ENCODE data around the gene CASP12. TPM values are rescaled to one million over a fixed set of nuclear protein-coding genes. Genes with fewer than 3 reads are reported as not detected.

The CASP12 gene
- total and polyA plus RNA-seq, 9 of the 15 experiments (the other 6 are each of a cell fraction or from before 2014, with no cell fraction given) = not detected

DNA sequence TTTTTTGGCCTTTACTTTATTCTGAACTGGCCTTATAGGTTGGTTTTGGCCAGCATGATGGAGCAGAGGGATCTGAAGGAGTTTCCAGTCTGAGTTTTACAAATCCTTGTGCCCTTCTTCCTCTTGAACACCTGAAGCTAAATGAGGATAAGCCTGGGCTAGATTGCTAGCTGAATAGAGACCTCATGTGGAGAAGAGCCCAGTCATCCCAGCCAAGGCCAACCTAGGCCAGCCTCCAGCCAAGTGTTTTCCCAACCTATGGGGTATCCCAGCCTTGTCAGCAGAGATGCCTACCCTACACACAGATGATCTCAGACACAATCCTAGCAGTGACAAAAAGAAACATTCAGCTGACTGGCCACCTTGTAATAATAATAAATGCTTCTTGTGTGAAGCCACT lies 966 bp upstream of the CASP12 start:
- H3K4me2 ChIP-seq (ENCODE audit: insufficient read depth, low read length) = no peak overlapping the region
- no peak overlapping the region for H2AFZ ChIP-seq (ENCODE audit: low read depth, low read length)
- DNase-seq (ENCODE audit: extremely low read depth in 1 of 4, low spot score in 3 of 4) = no peak
- no peak overlapping the region for H3K4me3 ChIP-seq
- no TSS peak for BruUV-seq (replicated peaks)
- no peaks in the 10 kb centered on the region for H4K20me1 ChIP-seq (replicated peaks; ENCODE audit: control insufficient read depth, insufficient read depth, low read length)
- no peaks in the 10 kb centered on the region for H3K27me3 ChIP-seq (ENCODE audit: control insufficient read depth in 2 of 2, insufficient read depth in 2 of 2, low read length in 2 of 2)
- no peaks in the 10 kb centered on the region for H3K4me1 ChIP-seq (replicated peaks in 1 of 2; ENCODE audit: control insufficient read depth in 2 of 2, insufficient read depth in 2 of 2, low read length in 2 of 2)
- no peak for ATAC-seq
- no peak overlapping the region for H3K27ac ChIP-seq (ENCODE audit: extremely low read depth, low read depth, low read length)
- ChIA-PET POLR2A (no interaction called here), CTCF (ENCODE audit: low intra/inter-chr PET ratio) (no interaction called here)
- in situ Hi-C loops (cut with MboI) = no loop called here
- no peaks in the 10 kb centered on the region for H3K79me2 ChIP-seq (ENCODE audit: control insufficient read depth, insufficient read depth, low read length)
- no peaks in the 10 kb centered on the region for H3K9me1 ChIP-seq (ENCODE audit: control insufficient read depth, insufficient read depth, low read length)
- H3K36me3 ChIP-seq (ENCODE audit: control insufficient read depth, insufficient read depth, low read length) = no peaks in the 10 kb centered on the region
- no peaks in the 10 kb centered on the region for H3K9me3 ChIP-seq (replicated peaks; ENCODE audit: control insufficient read depth, insufficient read depth, low read depth, low read length)
- intact Hi-C loops (cut with micrococcal nuclease) = no loop called here
- FAIRE-seq = no peak
- no peak overlapping the region for H3K9ac ChIP-seq (ENCODE audit: insufficient read depth in 1 of 2, low read depth in 2 of 2, low read length in 2 of 2)
- TF ChIP-seq NFIX (CRISPR knock-in tag; IDR thresholded peaks at IDR 0.05; ENCODE audit: low read depth) (no peak), PHF21A (IDR thresholded peaks at IDR 0.05; ENCODE audit: borderline replicate concordance, low read depth) (no peak)
- TF ChIP-seq, protein P1, sequence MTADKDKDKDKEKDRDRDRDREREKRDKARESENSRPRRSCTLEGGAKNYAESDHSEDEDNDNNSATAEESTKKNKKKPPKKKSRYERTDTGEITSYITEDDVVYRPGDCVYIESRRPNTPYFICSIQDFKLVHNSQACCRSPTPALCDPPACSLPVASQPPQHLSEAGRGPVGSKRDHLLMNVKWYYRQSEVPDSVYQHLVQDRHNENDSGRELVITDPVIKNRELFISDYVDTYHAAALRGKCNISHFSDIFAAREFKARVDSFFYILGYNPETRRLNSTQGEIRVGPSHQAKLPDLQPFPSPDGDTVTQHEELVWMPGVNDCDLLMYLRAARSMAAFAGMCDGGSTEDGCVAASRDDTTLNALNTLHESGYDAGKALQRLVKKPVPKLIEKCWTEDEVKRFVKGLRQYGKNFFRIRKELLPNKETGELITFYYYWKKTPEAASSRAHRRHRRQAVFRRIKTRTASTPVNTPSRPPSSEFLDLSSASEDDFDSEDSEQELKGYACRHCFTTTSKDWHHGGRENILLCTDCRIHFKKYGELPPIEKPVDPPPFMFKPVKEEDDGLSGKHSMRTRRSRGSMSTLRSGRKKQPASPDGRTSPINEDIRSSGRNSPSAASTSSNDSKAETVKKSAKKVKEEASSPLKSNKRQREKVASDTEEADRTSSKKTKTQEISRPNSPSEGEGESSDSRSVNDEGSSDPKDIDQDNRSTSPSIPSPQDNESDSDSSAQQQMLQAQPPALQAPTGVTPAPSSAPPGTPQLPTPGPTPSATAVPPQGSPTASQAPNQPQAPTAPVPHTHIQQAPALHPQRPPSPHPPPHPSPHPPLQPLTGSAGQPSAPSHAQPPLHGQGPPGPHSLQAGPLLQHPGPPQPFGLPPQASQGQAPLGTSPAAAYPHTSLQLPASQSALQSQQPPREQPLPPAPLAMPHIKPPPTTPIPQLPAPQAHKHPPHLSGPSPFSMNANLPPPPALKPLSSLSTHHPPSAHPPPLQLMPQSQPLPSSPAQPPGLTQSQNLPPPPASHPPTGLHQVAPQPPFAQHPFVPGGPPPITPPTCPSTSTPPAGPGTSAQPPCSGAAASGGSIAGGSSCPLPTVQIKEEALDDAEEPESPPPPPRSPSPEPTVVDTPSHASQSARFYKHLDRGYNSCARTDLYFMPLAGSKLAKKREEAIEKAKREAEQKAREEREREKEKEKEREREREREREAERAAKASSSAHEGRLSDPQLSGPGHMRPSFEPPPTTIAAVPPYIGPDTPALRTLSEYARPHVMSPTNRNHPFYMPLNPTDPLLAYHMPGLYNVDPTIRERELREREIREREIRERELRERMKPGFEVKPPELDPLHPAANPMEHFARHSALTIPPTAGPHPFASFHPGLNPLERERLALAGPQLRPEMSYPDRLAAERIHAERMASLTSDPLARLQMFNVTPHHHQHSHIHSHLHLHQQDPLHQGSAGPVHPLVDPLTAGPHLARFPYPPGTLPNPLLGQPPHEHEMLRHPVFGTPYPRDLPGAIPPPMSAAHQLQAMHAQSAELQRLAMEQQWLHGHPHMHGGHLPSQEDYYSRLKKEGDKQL (CRISPR knock-in tag; IDR thresholded peaks at IDR 0.05; ENCODE audit: borderline replicate concordance) = no peak
- TF ChIP-seq, protein P2, sequence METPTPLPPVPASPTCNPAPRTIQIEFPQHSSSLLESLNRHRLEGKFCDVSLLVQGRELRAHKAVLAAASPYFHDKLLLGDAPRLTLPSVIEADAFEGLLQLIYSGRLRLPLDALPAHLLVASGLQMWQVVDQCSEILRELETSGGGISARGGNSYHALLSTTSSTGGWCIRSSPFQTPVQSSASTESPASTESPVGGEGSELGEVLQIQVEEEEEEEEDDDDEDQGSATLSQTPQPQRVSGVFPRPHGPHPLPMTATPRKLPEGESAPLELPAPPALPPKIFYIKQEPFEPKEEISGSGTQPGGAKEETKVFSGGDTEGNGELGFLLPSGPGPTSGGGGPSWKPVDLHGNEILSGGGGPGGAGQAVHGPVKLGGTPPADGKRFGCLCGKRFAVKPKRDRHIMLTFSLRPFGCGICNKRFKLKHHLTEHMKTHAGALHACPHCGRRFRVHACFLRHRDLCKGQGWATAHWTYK (CRISPR knock-in tag; IDR thresholded peaks at IDR 0.05) = no peak
- TF ChIP-seq, protein P3, sequence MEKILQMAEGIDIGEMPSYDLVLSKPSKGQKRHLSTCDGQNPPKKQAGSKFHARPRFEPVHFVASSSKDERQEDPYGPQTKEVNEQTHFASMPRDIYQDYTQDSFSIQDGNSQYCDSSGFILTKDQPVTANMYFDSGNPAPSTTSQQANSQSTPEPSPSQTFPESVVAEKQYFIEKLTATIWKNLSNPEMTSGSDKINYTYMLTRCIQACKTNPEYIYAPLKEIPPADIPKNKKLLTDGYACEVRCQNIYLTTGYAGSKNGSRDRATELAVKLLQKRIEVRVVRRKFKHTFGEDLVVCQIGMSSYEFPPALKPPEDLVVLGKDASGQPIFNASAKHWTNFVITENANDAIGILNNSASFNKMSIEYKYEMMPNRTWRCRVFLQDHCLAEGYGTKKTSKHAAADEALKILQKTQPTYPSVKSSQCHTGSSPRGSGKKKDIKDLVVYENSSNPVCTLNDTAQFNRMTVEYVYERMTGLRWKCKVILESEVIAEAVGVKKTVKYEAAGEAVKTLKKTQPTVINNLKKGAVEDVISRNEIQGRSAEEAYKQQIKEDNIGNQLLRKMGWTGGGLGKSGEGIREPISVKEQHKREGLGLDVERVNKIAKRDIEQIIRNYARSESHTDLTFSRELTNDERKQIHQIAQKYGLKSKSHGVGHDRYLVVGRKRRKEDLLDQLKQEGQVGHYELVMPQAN (IDR thresholded peaks at IDR 0.05; ENCODE audit: borderline replicate concordance) = no peak
